Lung (tissue), 12 donors: Measurements from ENCODE around the gene TRAPPC12. TPM values are rescaled to one million over a fixed set of nuclear protein-coding genes. Genes with fewer than 3 reads are reported as not detected.
A peak's percentile ranks its signal among the peaks of the same experiment; 100 is the strongest.

Experiments
- ATAC-seq: fragments of 200-7000 bp; cut with Tn5 transposase; one replicate; pipeline ENCODE4 v1.9.1; 2020; ENCODE audit warnings: moderate number of reproducible peaks; ENCODE audit not compliant: insufficient read depth, low FRiP score
- DNase-seq, 3 donors: peaks; one replicate each; pipeline ENCODE4 v3.0.0-alpha.2; 2013 to 2017
- H3K27ac ChIP-seq, 2 donors: one replicate each; pipeline ENCODE4 v1.5.1; 2013; ENCODE audit warnings: mild to moderate bottlenecking in 2 of 2, moderate library complexity in 2 of 2, control low read depth in 1 of 2, inconsistent platforms in 1 of 2, low read depth in 1 of 2, low read length in 1 of 2
- H3K27me3 ChIP-seq, 3 donors: one replicate each; pipeline ENCODE4 v1.5.1; 2013; ENCODE audit warnings: low read length in 2 of 3; ENCODE audit not compliant: control insufficient read depth in 3 of 3, insufficient read depth in 3 of 3
- H3K36me3 ChIP-seq, 4 donors: one replicate each; pipeline ENCODE4 v1.5.1; 2013; ENCODE audit warnings: low read length in 4 of 4, mild to moderate bottlenecking in 1 of 4, moderate library complexity in 1 of 4; ENCODE audit not compliant: control insufficient read depth in 4 of 4, insufficient read depth in 4 of 4
- H3K4me1 ChIP-seq, 5 donors: one replicate each; pipeline ENCODE4 v1.5.1; 2013; ENCODE audit warnings: low read length in 5 of 5, mild to moderate bottlenecking in 2 of 5, moderate library complexity in 1 of 5; ENCODE audit not compliant: control insufficient read depth in 5 of 5, insufficient read depth in 5 of 5
- H3K4me3 ChIP-seq: one replicate; pipeline ENCODE4 v1.5.1; 2013; ENCODE audit warnings: mild to moderate bottlenecking, control low read depth, moderate library complexity
- H3K9ac ChIP-seq, 2 donors: one replicate each; pipeline ENCODE4 v1.5.1; 2013; ENCODE audit warnings: low read length in 2 of 2, control low read depth in 1 of 2; ENCODE audit not compliant: insufficient read depth in 1 of 2
- H3K9me3 ChIP-seq, 4 donors: one replicate each; pipeline ENCODE4 v1.5.1; 2013; ENCODE audit warnings: low read length in 3 of 4, mild to moderate bottlenecking in 1 of 4, moderate library complexity in 1 of 4; ENCODE audit not compliant: control insufficient read depth in 4 of 4, insufficient read depth in 3 of 4
- CTCF ChIP-seq: IDR thresholded peaks from 2 replicates; pipeline ENCODE4 v1.5.1; 2012; ENCODE audit warnings: mild to moderate bottlenecking; ENCODE audit errors: control extremely low read depth, extremely low read depth
- WGBS, 2 donors: extraction: QIAGEN DNeasy Blood & Tissue Kit; methylation state at CpG; one replicate each; pipeline ENCODE4 v1.1.7; 2013; 5-methylcytosine and 5-hydroxymethylcytosine counted together
- polyA plus RNA-seq, 2 donors: library from polyadenylated mRNA; stranded (reverse); fragments of 200-250 nt; gene quantifications; one replicate each; pipeline ENCODE4 v1.2.1, GENCODE V29; 2013
- total RNA-seq, 2 donors: library from RNA; depleted of rRNA in 1 of 2; stranded (reverse); fragments of >200 nt in 1 of 2; gene quantifications; one replicate each; pipeline ENCODE4 v1.2.1, GENCODE V29; 2014 to 2021
- donor health status: control.
- donor health status: control.
- donor health status: Bipolar disorder and iron deficiency.
- donor health status: healthy.
- donor health status: DM: yes; HTN: yes; CAD: no.

Gene TRAPPC12
- total and polyA plus RNA-seq, 4 donors: 49.9 to 117 (median 91.0) TPM

- DNase-seq (no peak), ATAC-seq (no peak)
- Histone ChIP-seq H3K36me3 (peaks cover 0 to 37% (median 17%) of the 10 kb centered on the region in 4 donors), H3K27me3 (no peaks in the 10 kb centered on the region), H3K4me1 (no peaks in the 10 kb centered on the region), H3K4me3 (no peak overlapping the region), H3K27ac (no peak overlapping the region), H3K9me3 (no peaks in the 10 kb centered on the region), H3K9ac (no peak overlapping the region)
- WGBS, 2 donors: 97% methylated on average over 14 of the region's 14 CpGs
- no peak for TF ChIP-seq CTCF
These were observed 76.6 kb downstream of the TRAPPC12 start for GRCh38 chr2:3456125-3456524.

- H3K4me1 ChIP-seq: peaks cover 0 to 3% (median 0%) of the 10 kb centered on the region in 5 donors
These were observed 78.3 kb downstream of the TRAPPC12 start for GRCh38 chr2:3457524-3458395.

GRCh38 chr2:3458396-3459184 is 79.1 kb downstream of the TRAPPC12 start:
- no peak for ATAC-seq
- Histone ChIP-seq H3K4me3 (no peak overlapping the region), H3K4me1 (peaks cover 0 to 3% (median 0%) of the 10 kb centered on the region in 5 donors), H3K9ac (no peak overlapping the region), H3K27ac (peak overlapping the region; percentile 23 to 80), H3K9me3 (no peaks in the 10 kb centered on the region), H3K36me3 (peaks cover 0 to 34% (median 12%) of the 10 kb centered on the region in 4 donors), H3K27me3 (no peaks in the 10 kb centered on the region)
- TF ChIP-seq CTCF: no peak
- 93 to 94% methylated on average over 10 of the region's 10 CpGs for WGBS, 2 donors
- peak in 1 of 3 donors; percentile 9 for DNase-seq

More at GRCh38 chr2:3457524-3458395, 78.3 kb downstream of the TRAPPC12 start:
- Histone ChIP-seq H3K27ac (no peak overlapping the region), H3K9ac (no peak overlapping the region), H3K9me3 (no peaks in the 10 kb centered on the region), H3K27me3 (no peaks in the 10 kb centered on the region), H3K4me3 (no peak overlapping the region), H3K36me3 (peaks cover 0 to 34% (median 16%) of the 10 kb centered on the region in 4 donors)
- WGBS, 2 donors: 93 to 94% methylated on average over 30 of the region's 30 CpGs
- ATAC-seq (no peak), DNase-seq (no peak)
- TF ChIP-seq CTCF: no peak
